ENCODE results near the gene ARSB.

The ARSB gene

GRCh38 chr5:78985116-78985724, at the start of gene ARSB:
TSS of gene ARSB (minus strand) at chr5:78985310. CDS start at chr5:78985248, 62 bp downstream.
- in situ Hi-C loops (cut with HindIII; ENCODE audit: low pct_ligation_motif_present, low sequenced_read_pairs): no loop called here
- TF ChIP-seq CTCF (IDR thresholded peaks at IDR 0.05; ENCODE audit: low read depth, low read length, missing control alignments): no peak
- Histone ChIP-seq H3K4me3 (ENCODE audit: low read depth, low read length) (peak within 1 kb of the TSS; percentile 73), H3K27ac (peak within 1 kb of the TSS; percentile 67), H3K36me3 (replicated peaks) (no peaks in the 10 kb centered on the region), H3K27me3 (replicated peaks) (no peaks in the 10 kb centered on the region)
- DNase-seq: peak; percentile 9

- no peak overlapping the region for H3K27ac ChIP-seq
- DNase-seq: no peak
- H3K36me3 ChIP-seq (replicated peaks): no peaks in the 10 kb centered on the region
- no peaks in the 10 kb centered on the region for H3K27me3 ChIP-seq (replicated peaks)
- in situ Hi-C loops (cut with HindIII; ENCODE audit: low pct_ligation_motif_present, low sequenced_read_pairs): no loop called here
- H3K4me3 ChIP-seq (ENCODE audit: low read depth, low read length): no peak overlapping the region
- TF ChIP-seq CTCF (IDR thresholded peaks at IDR 0.05; ENCODE audit: low read depth, low read length, missing control alignments): no peak
These were observed 47.7 kb upstream of the ARSB start for GRCh38 chr5:79032782-79033181.

- no peak overlapping the region for H3K4me3 ChIP-seq (ENCODE audit: low read depth, low read length)
- no peak for DNase-seq
- no peaks in the 10 kb centered on the region for H3K27me3 ChIP-seq (replicated peaks)
- H3K27ac ChIP-seq: no peak overlapping the region
- in situ Hi-C loops (cut with HindIII; ENCODE audit: low pct_ligation_motif_present, low sequenced_read_pairs): no loop called here
- TF ChIP-seq CTCF (IDR thresholded peaks at IDR 0.05; ENCODE audit: low read depth, low read length, missing control alignments): no peak
- H3K36me3 ChIP-seq (replicated peaks): no peaks in the 10 kb centered on the region
These were observed 47.1 kb upstream of the ARSB start for GRCh38 chr5:79032031-79032695.

GRCh38 chr5:79031485-79031867, 46.4 kb upstream of the ARSB start:
- Histone ChIP-seq H3K36me3 (replicated peaks) (no peaks in the 10 kb centered on the region), H3K27me3 (replicated peaks) (no peaks in the 10 kb centered on the region), H3K4me3 (ENCODE audit: low read depth, low read length) (no peak overlapping the region), H3K27ac (no peak overlapping the region)
- TF ChIP-seq CTCF (IDR thresholded peaks at IDR 0.05; ENCODE audit: low read depth, low read length, missing control alignments): no peak
- no peak for DNase-seq
- in situ Hi-C loops (cut with HindIII; ENCODE audit: low pct_ligation_motif_present, low sequenced_read_pairs): no loop called here

- no peak overlapping the region for H3K27ac ChIP-seq
- no peak for TF ChIP-seq CTCF (IDR thresholded peaks at IDR 0.05; ENCODE audit: low read depth, low read length, missing control alignments)
- in situ Hi-C loops (cut with HindIII; ENCODE audit: low pct_ligation_motif_present, low sequenced_read_pairs): no loop called here
- H3K4me3 ChIP-seq (ENCODE audit: low read depth, low read length): no peak overlapping the region
- DNase-seq: no peak
- H3K36me3 ChIP-seq (replicated peaks): no peaks in the 10 kb centered on the region
- H3K27me3 ChIP-seq (replicated peaks): no peaks in the 10 kb centered on the region
These were observed 45.8 kb upstream of the ARSB start for GRCh38 chr5:79030663-79031484.

Measured in brain microvascular endothelial cell (primary cell).